AG08395 (cell line): ENCODE data around the gene PARD3.

Experiments used
- DNase-seq: peaks from one replicate; pipeline ENCODE4 v3.0.0; 2012; ENCODE audit warnings: mixed read lengths, low spot score

PARD3 gene

GRCh38 chr10:34181553-34182300 lies 633.4 kb downstream of the PARD3 start:
- peak; percentile 47 for DNase-seq

GRCh38 chr10:34180749-34181148 lies 634.3 kb downstream of the PARD3 start:
- no peak for DNase-seq

DNA sequence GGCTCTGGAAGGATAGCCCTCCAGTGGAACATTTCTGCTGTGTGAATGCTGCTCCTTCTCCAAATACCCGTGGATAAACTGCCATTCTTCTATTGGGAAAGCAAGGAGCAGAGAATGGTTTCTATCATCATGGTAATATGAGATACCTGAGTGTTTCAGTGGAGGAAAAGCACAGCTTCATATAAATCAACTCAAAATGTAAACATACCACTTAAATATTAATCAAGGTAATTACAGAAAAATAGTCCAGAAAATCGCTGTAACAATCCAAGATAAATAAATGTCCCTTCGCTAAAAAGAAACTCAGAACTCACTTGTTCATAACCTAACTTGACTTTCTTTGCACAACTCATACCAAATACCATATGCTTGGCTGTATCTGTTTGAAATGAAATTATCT lies 635.8 kb downstream of the PARD3 start:
- DNase-seq = no peak

DNA sequence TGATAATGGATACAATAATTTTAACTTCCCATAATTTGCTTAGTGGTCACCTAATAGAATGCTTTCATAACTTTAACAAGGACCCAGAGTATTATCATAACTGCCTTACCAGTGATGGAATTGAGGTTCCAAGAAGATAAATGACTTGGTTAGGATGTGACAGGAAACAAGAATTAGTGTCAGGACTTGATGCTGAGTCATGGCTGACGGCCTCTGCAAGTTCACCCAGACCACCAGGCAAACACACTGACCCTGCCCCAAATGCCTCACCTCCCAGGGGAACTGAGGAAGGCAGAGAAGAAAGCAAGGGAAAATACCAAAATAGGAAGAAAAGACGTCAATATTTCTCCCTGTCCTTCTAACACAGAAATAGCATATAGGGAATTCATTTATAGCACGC lies 636.3 kb downstream of the PARD3 start:
- no peak for DNase-seq

DNA sequence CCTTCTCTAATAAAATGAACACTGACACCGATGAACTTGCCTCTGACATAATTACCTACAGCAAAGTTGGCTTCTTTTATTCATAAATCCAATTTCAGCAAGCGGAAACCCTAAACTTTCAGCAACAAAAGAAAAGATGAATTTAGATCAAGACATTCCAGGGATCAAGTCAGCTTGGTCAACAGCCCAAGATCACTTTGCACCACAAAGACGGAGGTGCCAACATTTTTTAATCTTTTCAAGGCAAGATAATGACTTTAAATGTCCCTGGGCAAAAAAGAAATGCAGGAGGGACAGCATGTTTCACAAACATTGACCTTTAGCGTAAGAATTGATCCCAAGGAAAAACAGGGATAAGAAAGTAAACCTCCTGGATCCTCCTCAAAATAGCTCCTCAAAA lies 636.9 kb downstream of the PARD3 start:
- DNase-seq = no peak

DNA sequence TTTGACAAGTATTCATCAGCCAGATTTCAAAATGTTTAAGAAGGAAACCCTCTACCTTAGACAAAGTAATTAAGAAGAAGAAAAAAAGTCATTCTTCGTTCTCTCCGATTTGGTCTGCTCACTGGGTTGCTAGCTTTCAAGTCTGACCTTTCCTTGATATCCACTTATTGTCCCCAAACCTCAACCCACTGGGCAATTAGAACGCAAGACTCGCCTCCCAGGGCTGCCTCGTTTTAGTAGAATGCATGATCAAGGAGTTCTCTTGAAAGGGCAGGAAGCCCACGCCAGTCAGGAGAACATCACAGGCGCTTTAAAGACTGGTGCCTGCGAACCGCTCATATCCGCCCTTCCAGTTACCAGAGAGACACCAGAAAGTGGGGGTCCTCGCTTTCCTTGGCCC lies 637.7 kb downstream of the PARD3 start:
- no peak for DNase-seq

DNA sequence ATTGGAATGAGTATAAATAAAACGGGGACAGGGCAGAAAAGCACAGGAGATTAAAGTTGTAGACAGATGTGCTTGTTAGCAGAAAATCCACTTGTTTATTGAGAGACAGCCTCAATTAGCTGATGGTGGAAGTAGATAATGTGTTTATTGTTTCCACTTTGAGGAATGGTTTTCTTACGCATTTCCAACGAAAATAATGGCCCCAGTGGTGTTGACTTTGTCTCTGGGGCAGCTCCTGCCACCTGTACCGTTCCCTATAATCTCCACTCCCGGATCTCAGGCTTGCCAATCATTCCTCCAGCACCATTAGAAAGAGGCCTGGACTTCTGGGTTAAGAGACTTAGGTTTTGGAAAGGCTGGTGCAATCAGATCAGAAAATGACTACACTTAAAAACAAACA lies 638.7 kb downstream of the PARD3 start:
- no peak for DNase-seq

DNA sequence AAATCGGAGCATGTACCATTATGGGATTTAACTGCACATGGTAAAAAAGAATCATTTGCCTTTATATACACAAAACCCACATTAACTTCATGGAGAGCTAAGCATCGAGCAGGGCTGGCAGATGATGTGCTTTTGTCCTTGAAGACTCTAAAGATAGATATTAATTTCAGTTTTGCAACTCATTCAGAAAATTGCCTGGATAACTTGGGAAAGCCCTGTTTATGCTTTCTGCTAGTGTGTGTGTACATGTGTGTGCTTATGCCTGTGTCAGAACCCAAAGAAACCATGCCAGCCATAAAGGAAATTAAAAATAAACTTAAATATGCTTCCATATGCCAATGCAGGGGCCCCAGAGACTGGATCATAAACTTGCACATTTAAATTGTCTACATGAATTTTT lies 640.0 kb downstream of the PARD3 start:
- DNase-seq = no peak

- peak; percentile 38 for DNase-seq
Observed at GRCh38 chr10:34172936-34173533, 642.1 kb downstream of the PARD3 start.

DNA sequence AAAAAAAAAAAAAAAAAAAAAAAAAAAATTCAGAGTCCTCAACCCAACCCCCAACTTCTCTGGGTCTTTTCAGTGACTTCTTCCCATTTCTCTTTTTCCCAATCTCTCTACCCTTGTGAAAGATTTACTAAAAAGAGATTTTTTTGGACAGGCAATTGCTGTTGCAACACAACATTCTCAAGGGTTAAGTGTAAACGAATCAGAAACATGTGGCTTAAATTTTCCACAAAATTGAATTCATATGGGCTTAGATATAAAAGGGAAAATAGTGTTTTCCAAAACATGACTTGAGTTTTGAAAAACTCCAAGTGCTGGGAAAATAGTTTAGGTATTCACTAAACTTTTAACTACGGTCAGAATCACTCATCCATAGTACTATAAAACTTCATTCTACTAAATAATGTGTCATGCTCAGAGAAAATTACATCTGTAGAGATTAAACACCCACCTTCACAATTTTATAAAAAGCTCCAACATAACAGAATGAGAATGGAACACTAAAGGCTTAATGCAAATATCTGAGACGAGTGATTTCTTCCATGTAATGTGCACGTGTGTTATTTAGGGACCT lies 643.1 kb downstream of the PARD3 start:
- DNase-seq = peak; percentile 75

GRCh38 chr10:34169677-34170076 lies 645.4 kb downstream of the PARD3 start:
- no peak for DNase-seq

- no peak for DNase-seq
Observed at GRCh38 chr10:34169131-34169530, 646.0 kb downstream of the PARD3 start.

GRCh38 chr10:34168439-34168838 lies 646.7 kb downstream of the PARD3 start:
- DNase-seq = no peak

- no peak for DNase-seq
Observed at GRCh38 chr10:34166823-34167222, 648.3 kb downstream of the PARD3 start.

DNA sequence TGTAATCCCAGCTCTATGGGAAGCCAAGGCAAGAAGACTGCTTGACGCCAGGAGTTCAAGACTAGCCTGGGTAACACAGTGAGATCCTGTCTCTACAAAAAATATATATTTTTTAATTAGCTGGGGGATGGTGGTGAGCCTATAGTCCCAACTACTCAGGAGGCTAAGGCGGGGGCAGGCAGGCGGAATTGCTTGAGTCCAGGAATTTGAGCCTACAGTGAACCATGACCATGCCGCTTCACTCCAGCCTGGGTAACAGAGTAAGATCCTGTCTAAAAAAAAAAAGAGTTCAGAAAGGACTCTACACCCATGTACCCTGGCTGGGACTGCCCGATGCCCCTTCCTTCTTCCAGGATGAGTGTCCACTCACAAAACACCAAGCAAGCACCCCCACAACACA lies 648.7 kb downstream of the PARD3 start:
- no peak for DNase-seq

DNA sequence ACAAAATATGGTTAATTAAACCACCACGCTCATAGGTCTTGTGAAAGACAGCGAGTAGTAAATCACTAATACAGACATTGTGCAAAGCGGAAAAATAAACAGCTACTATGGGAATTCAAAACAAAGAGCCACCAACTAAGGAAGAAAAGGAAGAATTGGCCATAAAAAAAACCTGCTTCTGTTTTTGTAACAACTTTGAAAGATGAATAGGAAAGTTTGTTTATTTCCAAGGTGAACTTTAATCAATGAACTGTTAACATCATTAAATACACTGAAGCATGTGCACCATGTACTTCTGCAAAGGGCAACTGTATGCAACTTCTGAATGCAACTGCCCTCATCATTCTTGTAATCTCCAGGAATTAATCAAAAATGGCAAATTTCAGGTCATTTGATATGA lies 651.1 kb downstream of the PARD3 start:
- DNase-seq = no peak

DNA sequence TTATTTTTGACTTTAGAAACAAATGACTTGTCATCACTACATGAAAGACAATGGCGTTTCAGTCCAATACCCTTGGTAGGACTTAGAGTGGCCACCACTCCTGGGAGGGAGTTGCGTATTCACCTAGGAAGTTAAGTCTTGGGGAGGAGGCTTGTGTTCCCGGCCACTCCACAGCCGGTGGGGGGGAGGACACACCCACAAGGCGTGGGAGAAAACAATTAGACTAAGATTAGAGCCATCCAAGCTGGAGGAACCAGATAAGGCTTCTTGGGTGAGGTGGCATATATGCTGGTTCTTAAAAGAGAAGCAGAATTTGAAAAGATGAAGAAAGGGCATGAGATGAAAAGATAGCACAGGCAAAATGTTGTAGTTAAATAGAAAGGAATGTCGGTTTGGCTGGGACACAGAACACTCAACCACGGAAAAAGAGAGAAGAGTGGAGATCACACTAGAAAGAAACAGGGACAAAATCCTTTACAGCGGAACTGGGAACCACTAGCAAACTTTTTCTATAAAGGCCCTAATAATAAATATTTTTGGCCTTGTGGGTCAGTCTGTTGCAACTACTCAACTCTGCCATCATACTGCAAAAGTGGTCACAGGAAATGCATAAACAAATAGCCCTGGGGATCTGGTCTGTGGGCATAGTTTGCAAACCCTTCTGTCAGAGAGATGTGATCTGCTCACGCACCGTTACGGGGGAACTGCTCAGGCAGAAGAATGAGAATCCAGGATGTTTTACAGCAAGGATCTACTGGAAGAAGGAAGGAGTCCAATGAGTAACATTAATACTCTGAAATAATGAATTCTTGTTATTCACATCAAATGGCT lies 651.8 kb downstream of the PARD3 start:
- peak; percentile 21 for DNase-seq

- no peak for DNase-seq
Observed at GRCh38 chr10:34161777-34162370, 653.2 kb downstream of the PARD3 start.

DNA sequence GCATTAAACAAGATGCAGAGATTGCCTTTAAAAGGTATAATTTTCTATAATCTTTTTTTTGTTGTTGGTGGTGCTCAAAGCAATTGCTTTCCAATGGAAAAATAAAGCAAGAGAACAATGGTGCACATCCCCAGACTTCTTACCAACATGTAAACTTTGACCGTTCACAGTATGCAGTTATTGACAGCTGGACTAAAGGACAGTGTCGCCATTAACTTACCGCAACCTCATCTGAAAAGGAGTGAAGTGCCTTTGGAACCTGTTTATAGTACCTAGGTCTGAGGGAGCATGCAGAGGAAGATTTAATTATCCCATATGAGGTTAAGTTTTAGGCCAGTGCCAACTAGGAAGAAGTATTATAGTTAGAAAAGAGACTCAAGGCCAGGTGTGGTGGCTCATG lies 654.5 kb downstream of the PARD3 start:
- DNase-seq = no peak

- peak; percentile 34 for DNase-seq
Observed at GRCh38 chr10:34157501-34157900, 657.6 kb downstream of the PARD3 start.

DNA sequence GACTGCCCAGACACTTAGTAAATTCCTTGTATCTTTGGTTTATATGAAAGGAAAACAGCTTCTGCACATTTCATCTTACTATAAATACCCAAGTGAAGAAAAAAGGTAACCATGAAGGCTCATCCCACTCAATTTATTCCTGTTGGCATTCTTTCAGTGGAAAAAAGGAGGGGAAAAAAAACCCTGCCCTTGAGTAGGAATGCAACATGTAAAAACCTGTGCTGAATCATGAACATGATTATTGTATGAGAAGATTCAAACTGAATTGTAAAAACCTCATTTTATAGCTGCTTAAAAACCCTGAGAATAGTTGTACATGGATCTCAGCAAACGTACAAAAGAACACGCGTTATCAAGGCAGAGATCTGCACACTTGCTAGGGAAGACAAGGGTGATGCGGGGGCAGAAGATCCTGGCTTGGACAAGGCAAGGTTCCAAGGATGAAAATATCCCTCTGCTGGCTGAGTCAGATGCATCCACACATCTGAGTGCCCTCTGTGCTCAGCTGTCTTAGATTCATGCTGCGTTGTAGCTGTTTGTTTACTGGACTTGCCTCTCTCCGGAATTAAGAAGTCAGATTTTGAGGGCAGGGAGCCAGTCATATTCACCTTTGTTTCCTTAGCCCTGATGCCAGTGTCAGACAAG lies 658.2 kb downstream of the PARD3 start:
- DNase-seq = peak; percentile 76

DNA sequence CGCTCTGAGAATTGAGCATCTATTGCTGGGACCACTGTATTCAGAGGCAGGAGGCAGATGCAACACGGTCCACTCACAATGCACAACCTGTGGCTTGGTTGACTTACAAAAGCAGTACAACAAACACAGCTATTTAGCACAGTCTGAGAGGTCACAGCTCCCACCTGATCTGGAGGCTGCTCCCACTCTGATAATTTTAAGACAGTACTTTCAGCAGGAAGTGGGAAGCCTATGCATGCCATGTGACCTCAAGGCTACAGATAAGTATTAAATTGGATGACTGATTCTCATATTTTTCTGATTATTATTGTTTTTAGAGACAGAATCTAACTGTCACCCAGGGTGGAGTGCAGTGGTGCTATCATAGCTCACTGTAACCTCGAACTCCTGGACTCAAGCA lies 659.3 kb downstream of the PARD3 start:
- DNase-seq = no peak
